Hepatocyte (in vitro differentiated cells): ENCODE measurements around the gene MRPS31.

Experiments
- EZH2 ChIP-seq: fragments of 200-600 bp; sonication (generic); IDR thresholded peaks from 2 replicates; pipeline ENCODE4 v1.6.1; 2016; ENCODE audit warnings: antibody characterized with exemption, mild to moderate bottlenecking, borderline replicate concordance
- TF ChIP-seq, protein P1 (sequence below): fragments of 200-600 bp; sonication (generic); IDR thresholded peaks from 2 replicates; pipeline ENCODE4 v1.5.1; 2016; ENCODE audit warnings: antibody characterized with exemption, mild to moderate bottlenecking; ENCODE audit not compliant: poor library complexity

DNA sequence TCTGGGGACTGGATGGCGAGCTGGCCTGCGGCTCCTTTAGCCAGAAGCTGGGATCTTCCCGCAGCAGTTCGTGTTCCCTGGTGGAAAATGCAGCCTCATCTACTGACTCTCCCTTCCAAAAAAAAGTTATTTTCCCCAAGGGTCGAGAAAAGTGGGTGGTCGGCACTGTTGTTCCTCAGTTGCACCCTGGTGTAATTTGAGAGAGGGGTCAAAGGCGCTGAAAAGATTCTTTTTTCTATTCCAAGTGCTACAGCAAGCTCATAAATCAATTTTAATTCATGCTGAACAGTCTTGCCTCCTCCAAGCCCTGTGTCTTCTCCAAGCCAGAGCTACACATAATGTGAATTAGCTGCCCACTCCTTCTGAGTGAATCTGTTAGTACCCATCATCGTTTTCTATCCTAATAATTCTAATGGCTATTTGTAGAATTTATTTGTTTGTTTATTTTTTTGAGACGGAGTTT is 19.2 kb upstream of the MRPS31 start:
- TF ChIP-seq, protein P1, sequence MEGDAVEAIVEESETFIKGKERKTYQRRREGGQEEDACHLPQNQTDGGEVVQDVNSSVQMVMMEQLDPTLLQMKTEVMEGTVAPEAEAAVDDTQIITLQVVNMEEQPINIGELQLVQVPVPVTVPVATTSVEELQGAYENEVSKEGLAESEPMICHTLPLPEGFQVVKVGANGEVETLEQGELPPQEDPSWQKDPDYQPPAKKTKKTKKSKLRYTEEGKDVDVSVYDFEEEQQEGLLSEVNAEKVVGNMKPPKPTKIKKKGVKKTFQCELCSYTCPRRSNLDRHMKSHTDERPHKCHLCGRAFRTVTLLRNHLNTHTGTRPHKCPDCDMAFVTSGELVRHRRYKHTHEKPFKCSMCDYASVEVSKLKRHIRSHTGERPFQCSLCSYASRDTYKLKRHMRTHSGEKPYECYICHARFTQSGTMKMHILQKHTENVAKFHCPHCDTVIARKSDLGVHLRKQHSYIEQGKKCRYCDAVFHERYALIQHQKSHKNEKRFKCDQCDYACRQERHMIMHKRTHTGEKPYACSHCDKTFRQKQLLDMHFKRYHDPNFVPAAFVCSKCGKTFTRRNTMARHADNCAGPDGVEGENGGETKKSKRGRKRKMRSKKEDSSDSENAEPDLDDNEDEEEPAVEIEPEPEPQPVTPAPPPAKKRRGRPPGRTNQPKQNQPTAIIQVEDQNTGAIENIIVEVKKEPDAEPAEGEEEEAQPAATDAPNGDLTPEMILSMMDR = no peak
- no peak for TF ChIP-seq EZH2
